Measurements from ENCODE around the gene ATG4B.
"Not testable (repeated sequence)": the region's sequence is repeated elsewhere in the genome, so short reads cannot be mapped to it uniquely, and the experiment has no call there.

Gene ATG4B

GRCh38 chr2:241640165-241640795 is 2.8 kb downstream of the ATG4B start:
- no peak for DNase-seq

- no peak for DNase-seq
Measured at GRCh38 chr2:241641631-241642030, 4.1 kb downstream of the ATG4B start.

- no peak for DNase-seq
Measured at GRCh38 chr2:241645056-241645914, 7.8 kb downstream of the ATG4B start.

- no peak for DNase-seq
Measured at GRCh38 chr2:241645915-241646645, 8.6 kb downstream of the ATG4B start.

- DNase-seq: no peak
Measured at GRCh38 chr2:241648453-241648852, 11.0 kb downstream of the ATG4B start.

GRCh38 chr2:241649404-241649803 is 11.9 kb downstream of the ATG4B start:
- no peak for DNase-seq

GRCh38 chr2:241649927-241650326 is 12.4 kb downstream of the ATG4B start:
- DNase-seq: no peak

GRCh38 chr2:241652142-241652541 is 14.6 kb downstream of the ATG4B start:
- DNase-seq: no peak

GRCh38 chr2:241652722-241653121 is 15.2 kb downstream of the ATG4B start:
- DNase-seq: no peak

GRCh38 chr2:241653210-241653750 is 15.8 kb downstream of the ATG4B start:
- DNase-seq: no peak

- no peak for DNase-seq
Measured at GRCh38 chr2:241654551-241654950, 17.1 kb downstream of the ATG4B start.

- DNase-seq: no peak
Measured at GRCh38 chr2:241655516-241656189, 18.2 kb downstream of the ATG4B start.

GRCh38 chr2:241656190-241656741 is 18.8 kb downstream of the ATG4B start:
- DNase-seq: no peak

GRCh38 chr2:241657786-241658254 is 20.3 kb downstream of the ATG4B start:
- DNase-seq: no peak

GRCh38 chr2:241658296-241658695 is 20.8 kb downstream of the ATG4B start:
- no peak for DNase-seq

GRCh38 chr2:241659150-241659739 is 21.8 kb downstream of the ATG4B start:
- peak; percentile 47 for DNase-seq

- no peak for DNase-seq
Measured at GRCh38 chr2:241660593-241661213, 23.2 kb downstream of the ATG4B start.

- DNase-seq: not testable (repeated sequence)
Measured at GRCh38 chr2:241662731-241663130, 25.2 kb downstream of the ATG4B start.

GRCh38 chr2:241665731-241666440 is 28.4 kb downstream of the ATG4B start:
- DNase-seq: no peak

- no peak for DNase-seq
Measured at GRCh38 chr2:241666627-241667400, 29.3 kb downstream of the ATG4B start.

Data from HCEC 1CT (cell line).